Ascending aorta (tissue), 2 donors: ENCODE measurements around the gene INAFM2. TPM values are rescaled to one million over a fixed set of nuclear protein-coding genes. Genes with fewer than 3 reads are reported as not detected.

Experiments
- DNase-seq, 2 donors: peaks; one replicate each; pipeline ENCODE4 v3.0.0-alpha.2; 2019; ENCODE audit warnings: low spot score in 2 of 2
- H3K27ac ChIP-seq, 2 donors: fragments of 200-600 bp; sonication (generic); one replicate each; pipeline ENCODE4 v1.5.1; 2016 to 2017; ENCODE audit warnings: mild to moderate bottlenecking in 1 of 2
- H3K27me3 ChIP-seq: fragments of 200-600 bp; sonication (generic); one replicate; pipeline ENCODE4 v1.5.1; 2017
- H3K36me3 ChIP-seq, 2 donors: fragments of 200-600 bp; sonication (generic); one replicate each; pipeline ENCODE4 v1.5.1; 2016
- H3K4me1 ChIP-seq, 2 donors: fragments of 200-600 bp; sonication (generic); one replicate each; pipeline ENCODE4 v1.5.1; 2016 to 2017; ENCODE audit warnings: mild to moderate bottlenecking in 1 of 2
- H3K4me3 ChIP-seq, 2 donors: fragments of 200-600 bp; sonication (generic); one replicate each; pipeline ENCODE4 v1.5.1; 2016 to 2017; ENCODE audit warnings: mild to moderate bottlenecking in 1 of 2
- H3K9me3 ChIP-seq, 2 donors: fragments of 200-600 bp; sonication (generic); one replicate each; pipeline ENCODE4 v1.5.1; 2016
- intact Hi-C: fragments of 100-400 bp; cut with DNase I; formaldehyde crosslinking; loops from one replicate; pipeline ENCODE4 v1.15.1; 2023
- total RNA-seq: library from RNA; depleted of rRNA; stranded (reverse); fragments of >200 nt; gene quantifications from one replicate; pipeline ENCODE4 v1.1.0, GENCODE V29; 2016
- TF ChIP-seq, protein P1 (sequence below), 3 experiments: fragments of 200-600 bp in 2 of 3; fragments of 450-650 bp in 1 of 3; sonication (generic) in 2 of 3; IDR thresholded peaks; one replicate each; pipeline ENCODE4 v1.5.1; 2016 to 2019; ENCODE audit warnings: antibody characterized with exemption in 3 of 3, mild to moderate bottlenecking in 1 of 3, moderate library complexity in 1 of 3

The INAFM2 gene
- total RNA-seq, 1 donor from 2014 or later = 69.8 TPM

DNA sequence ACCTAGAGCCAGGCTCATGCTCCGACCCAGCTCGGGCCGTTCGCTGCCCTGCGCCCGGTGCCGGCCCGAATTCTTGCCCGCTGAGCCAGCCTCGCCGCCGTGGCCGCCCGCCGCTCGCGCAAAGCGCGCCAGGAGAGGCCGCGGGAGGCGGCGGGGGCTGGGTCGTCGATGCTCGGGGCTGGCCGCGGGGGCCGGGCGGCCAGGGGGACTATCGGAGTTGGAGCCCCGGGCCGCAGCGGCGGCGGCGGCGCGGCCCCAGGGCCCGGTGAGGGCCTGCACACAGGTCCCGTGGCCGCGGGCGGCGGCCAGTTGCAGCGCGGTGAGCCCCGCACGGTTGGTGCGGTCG is 41.7 kb upstream of the INAFM2 start:
- TF ChIP-seq, protein P1, sequence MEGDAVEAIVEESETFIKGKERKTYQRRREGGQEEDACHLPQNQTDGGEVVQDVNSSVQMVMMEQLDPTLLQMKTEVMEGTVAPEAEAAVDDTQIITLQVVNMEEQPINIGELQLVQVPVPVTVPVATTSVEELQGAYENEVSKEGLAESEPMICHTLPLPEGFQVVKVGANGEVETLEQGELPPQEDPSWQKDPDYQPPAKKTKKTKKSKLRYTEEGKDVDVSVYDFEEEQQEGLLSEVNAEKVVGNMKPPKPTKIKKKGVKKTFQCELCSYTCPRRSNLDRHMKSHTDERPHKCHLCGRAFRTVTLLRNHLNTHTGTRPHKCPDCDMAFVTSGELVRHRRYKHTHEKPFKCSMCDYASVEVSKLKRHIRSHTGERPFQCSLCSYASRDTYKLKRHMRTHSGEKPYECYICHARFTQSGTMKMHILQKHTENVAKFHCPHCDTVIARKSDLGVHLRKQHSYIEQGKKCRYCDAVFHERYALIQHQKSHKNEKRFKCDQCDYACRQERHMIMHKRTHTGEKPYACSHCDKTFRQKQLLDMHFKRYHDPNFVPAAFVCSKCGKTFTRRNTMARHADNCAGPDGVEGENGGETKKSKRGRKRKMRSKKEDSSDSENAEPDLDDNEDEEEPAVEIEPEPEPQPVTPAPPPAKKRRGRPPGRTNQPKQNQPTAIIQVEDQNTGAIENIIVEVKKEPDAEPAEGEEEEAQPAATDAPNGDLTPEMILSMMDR (IDR thresholded peaks at IDR 0.05) = no peak
- Histone ChIP-seq H3K4me1 (peaks cover 21 to 26% of the 10 kb centered on the region in 2 donors), H3K27me3 (peaks cover 36% of the 10 kb centered on the region), H3K4me3 (peak overlapping the region; percentile 54 to 68), H3K9me3 (no peaks in the 10 kb centered on the region), H3K36me3 (no peaks in the 10 kb centered on the region), H3K27ac (no peak overlapping the region)
- no peak for DNase-seq
- intact Hi-C loops = loop anchor here (5.0 kb wide), 1 partner anchor 86 kb away; no protein-coding TSS in a partner anchor

DNA sequence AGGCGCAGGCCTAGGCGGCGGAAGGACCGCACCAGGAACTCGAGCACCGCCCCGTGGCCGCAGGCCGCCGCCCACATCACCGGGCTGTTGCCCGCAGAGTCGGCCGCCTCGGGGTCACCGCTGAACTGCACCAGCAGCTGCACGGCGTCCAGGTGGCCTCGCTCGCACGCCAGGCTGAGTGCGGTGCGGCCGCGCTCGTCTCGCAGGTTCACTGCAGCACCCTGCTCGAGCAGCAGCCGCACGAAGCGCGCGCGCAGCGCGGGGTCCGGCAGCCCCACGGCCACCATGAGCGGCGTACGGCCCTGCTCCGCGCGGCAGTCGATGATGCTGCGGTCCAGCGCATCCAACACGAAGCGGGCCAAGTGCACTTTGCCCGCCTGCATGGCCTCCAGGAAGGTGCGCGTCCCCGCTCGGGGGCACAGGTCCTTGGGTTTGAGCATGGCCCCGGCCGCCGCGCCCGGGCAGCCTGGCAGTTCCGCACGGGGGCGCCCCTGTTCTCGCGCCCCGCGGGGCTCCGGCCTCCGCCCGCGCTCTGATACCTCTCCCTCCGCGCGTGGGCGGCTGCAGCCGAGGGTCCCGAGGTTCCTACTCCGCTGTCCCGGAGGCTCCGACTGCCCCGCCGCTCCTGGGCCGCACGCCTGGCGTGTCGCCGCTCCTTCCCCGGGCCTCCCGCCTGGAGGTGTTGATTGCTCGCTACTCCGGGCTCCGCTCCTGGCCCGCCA is 41.2 kb upstream of the INAFM2 start:
- Histone ChIP-seq H3K4me1 (peaks cover 21 to 26% of the 10 kb centered on the region in 2 donors), H3K27ac (no peak overlapping the region), H3K9me3 (no peaks in the 10 kb centered on the region), H3K27me3 (peaks cover 36% of the 10 kb centered on the region), H3K36me3 (no peaks in the 10 kb centered on the region), H3K4me3 (peak overlapping the region; percentile 54 to 68)
- intact Hi-C loops = loop anchor here (5.0 kb wide), 1 partner anchor 85 kb away; no protein-coding TSS in a partner anchor
- no peak for DNase-seq
- TF ChIP-seq, protein P1 (IDR thresholded peaks at IDR 0.05) = peak; percentile 3 to 28 (median 5)

DNA sequence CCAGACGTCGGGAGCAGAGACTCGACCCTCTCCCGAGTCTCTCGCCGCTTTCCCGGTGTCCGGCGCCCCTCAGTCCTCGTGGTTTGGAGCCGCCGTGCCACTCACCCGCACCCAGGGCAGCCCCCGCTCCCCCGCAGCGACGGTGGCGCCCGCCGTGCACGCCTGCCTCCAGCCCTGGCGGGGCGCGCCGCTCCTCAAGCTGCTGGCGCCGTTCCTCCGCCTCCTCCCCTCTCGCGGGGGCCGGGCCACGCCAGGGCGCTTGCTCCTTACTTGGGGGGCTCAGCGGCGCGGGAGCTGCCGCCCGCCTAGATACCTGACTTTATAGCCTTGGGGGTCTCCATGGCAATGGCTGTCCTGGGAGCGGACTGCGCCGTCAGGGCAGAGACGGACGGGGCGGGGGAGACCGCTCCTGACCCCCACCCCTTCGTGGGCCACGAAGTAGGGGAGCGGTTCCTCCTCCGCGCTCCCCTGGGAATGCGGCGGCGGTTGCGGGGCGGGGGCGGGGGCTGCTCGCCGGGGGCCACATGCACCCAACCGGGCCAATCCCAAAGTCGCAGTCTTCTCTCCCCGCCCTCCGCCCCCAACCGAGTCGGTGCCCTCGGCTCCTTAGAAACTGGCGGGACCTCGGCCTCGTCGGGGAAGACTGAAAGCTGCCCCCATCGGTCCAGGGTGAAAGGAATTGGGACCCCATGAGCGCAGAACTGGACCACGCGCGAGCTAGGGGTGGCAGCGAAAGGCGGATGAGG is 40.5 kb upstream of the INAFM2 start, which contains the start of gene ANKRD63:
TSS of gene ANKRD63 (minus strand) at position 196 of the 746 bp plus-strand sequence. CDS start 478 bp downstream, outside the sequence.
- intact Hi-C loops = loop anchor here (5.0 kb wide), 1 partner anchor 84 kb away; no protein-coding TSS in a partner anchor
- peaks cover 21 to 26% of the 10 kb centered on the region in 2 donors for H3K4me1 ChIP-seq
- H3K27ac ChIP-seq = no peak within 1 kb of the TSS
- peaks cover 36% of the 10 kb centered on the region for H3K27me3 ChIP-seq
- DNase-seq = no peak
- H3K36me3 ChIP-seq = no peaks in the 10 kb centered on the region
- TF ChIP-seq, protein P1 (IDR thresholded peaks at IDR 0.05) = no peak
- H3K9me3 ChIP-seq = no peaks in the 10 kb centered on the region
- H3K4me3 ChIP-seq = peak within 1 kb of the TSS; percentile 54 to 68

DNA sequence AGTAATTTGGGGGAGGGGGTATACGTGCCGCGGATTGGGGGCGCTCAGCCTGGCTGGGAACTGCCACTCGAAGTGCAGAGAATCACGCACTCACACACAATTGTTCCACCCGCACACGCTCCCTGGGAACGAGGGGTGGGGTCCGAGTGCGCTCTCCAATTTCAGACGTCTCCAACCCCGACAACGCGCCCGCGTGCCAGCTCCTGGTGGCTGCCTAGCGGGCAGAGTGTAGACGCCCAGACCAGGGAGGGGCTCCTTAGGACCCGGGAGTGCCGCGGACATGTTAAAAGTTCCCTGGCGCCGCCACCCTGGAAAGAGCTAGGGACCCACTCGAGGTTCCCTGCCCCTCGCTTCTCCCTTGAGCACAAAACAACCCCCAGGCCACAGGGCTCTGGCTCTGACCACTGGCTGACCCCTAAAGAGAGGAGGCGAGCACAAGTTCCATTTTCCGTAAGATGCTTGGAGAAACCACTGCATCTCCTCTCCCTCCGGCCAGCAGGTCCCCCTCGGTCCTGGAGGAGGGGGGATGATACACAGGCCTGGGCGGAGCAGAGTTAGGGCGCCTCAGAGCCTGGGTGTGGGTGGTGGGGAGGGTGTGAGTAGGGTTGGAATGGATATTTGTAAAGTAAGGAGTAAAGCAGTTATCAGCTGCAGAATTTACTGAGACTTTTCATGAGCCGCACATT is 39.7 kb upstream of the INAFM2 start:
- DNase-seq = no peak
- H3K4me3 ChIP-seq = no peak overlapping the region
- H3K27me3 ChIP-seq = peaks cover 36% of the 10 kb centered on the region
- intact Hi-C loops = loop anchor here (5.0 kb wide), 1 partner anchor 84 kb away; no protein-coding TSS in a partner anchor
- no peak overlapping the region for H3K27ac ChIP-seq
- peaks cover 21 to 26% of the 10 kb centered on the region in 2 donors for H3K4me1 ChIP-seq
- no peaks in the 10 kb centered on the region for H3K9me3 ChIP-seq
- TF ChIP-seq, protein P1 (IDR thresholded peaks at IDR 0.05) = no peak
- H3K36me3 ChIP-seq = no peaks in the 10 kb centered on the region

DNA sequence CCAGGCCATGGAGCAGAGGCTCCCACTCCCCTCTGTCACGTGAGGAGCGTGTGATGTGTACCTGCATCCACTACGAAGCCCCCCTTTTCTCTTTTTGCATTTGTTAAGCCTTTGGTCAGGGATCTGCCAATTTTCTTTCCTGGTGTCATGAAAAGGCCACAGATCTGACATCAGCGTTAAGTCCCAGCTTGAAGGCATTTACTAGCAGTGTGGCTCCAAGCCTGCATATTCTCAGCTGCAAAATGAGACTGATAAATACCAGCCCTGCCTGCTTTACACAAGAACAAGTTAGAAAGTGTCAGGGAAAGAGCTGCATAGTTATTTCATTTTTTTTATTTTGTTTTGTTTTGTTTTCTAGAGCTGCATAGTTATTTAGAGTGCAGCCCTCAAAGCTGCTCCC is 38.3 kb upstream of the INAFM2 start:
- no peaks in the 10 kb centered on the region for H3K9me3 ChIP-seq
- peaks cover 15 to 22% of the 10 kb centered on the region in 2 donors for H3K4me1 ChIP-seq
- H3K27ac ChIP-seq = no peak overlapping the region
- no peak overlapping the region for H3K4me3 ChIP-seq
- no peaks in the 10 kb centered on the region for H3K36me3 ChIP-seq
- TF ChIP-seq, protein P1 (IDR thresholded peaks at IDR 0.05) = no peak
- DNase-seq = no peak
- peaks cover 28% of the 10 kb centered on the region for H3K27me3 ChIP-seq
- intact Hi-C loops = no loop called here
